WTC11 (cell line): ENCODE data around the gene FRMD6.
"Not testable (repeated sequence)": the region's sequence is repeated elsewhere in the genome, so short reads cannot be mapped to it uniquely, and the experiment has no call there.

ENCODE experiments used
- ATF3 ChIP-seq: sonication (generic); formaldehyde crosslinking; conservative IDR thresholded peaks from 2 replicates; pipeline ENCODE4 v1.8.1; 2022; ENCODE audit warnings: mild to moderate bottlenecking, missing genetic modification reagents
- CTCF ChIP-seq: fragments of 200-600 bp; IDR thresholded peaks from 2 replicates; pipeline ENCODE4 v1.8.0; 2022; ENCODE audit warnings: antibody characterized with exemption
- ETV6 ChIP-seq: sonication (generic); formaldehyde crosslinking; IDR thresholded peaks from 2 replicates; pipeline ENCODE4 v1.8.1; 2022; ENCODE audit warnings: mild to moderate bottlenecking, missing genetic modification reagents
- FOXP4 ChIP-seq: sonication (generic); formaldehyde crosslinking; IDR thresholded peaks from 2 replicates; pipeline ENCODE4 v1.8.0; 2022; ENCODE audit warnings: mild to moderate bottlenecking, missing genetic modification reagents
- NFYB ChIP-seq: sonication (generic); formaldehyde crosslinking; conservative IDR thresholded peaks from 2 replicates; pipeline ENCODE4 v1.8.0; 2022; ENCODE audit warnings: low read depth, missing genetic modification reagents
- ZNF232 ChIP-seq: sonication (generic); formaldehyde crosslinking; IDR thresholded peaks from 2 replicates; pipeline ENCODE4 v1.8.0; 2022; ENCODE audit warnings: mild to moderate bottlenecking, missing genetic modification reagents

GRCh38 chr14:51765726-51766125, 114.0 kb downstream of the FRMD6 start:
- not testable (repeated sequence) for TF ChIP-seq ZNF232 (CRISPR knock-in tag); ETV6 (CRISPR knock-in tag); ATF3 (CRISPR knock-in tag); NFYB (CRISPR knock-in tag); CTCF; FOXP4
